Skeletal muscle tissue (tissue), 4 donors: Measurements from ENCODE around the gene GPBP1L1. TPM values are rescaled to one million over a fixed set of nuclear protein-coding genes. Genes with fewer than 3 reads are reported as not detected.
"Not testable (repeated sequence)": the region's sequence is repeated elsewhere in the genome, so short reads cannot be mapped to it uniquely, and the experiment has no call there.

ENCODE experiments used
- H3K27ac ChIP-seq: one replicate; pipeline ENCODE4 v1.7.0; 2013; ENCODE audit warnings: mild to moderate bottlenecking, low read depth, low read length, inconsistent platforms
- H3K27me3 ChIP-seq, 3 donors: one replicate each; pipeline ENCODE4 v1.7.0; 2013; ENCODE audit warnings: low read length in 3 of 3; ENCODE audit not compliant: control insufficient read depth in 3 of 3, insufficient read depth in 3 of 3
- H3K36me3 ChIP-seq, 3 donors: one replicate each; pipeline ENCODE4 v1.7.0; 2013; ENCODE audit warnings: low read length in 3 of 3; ENCODE audit not compliant: control insufficient read depth in 3 of 3, insufficient read depth in 3 of 3
- H3K4me1 ChIP-seq, 3 donors: one replicate each; pipeline ENCODE4 v1.7.0; 2013; ENCODE audit warnings: low read length in 3 of 3, mild to moderate bottlenecking in 3 of 3; ENCODE audit not compliant: control insufficient read depth in 3 of 3, insufficient read depth in 3 of 3
- H3K4me3 ChIP-seq, 3 donors: one replicate each; pipeline ENCODE4 v1.7.0; 2013; ENCODE audit warnings: low read length in 3 of 3
- H3K9ac ChIP-seq, 3 donors: one replicate each; pipeline ENCODE4 v1.7.0; 2013; ENCODE audit warnings: low read length in 3 of 3, mild to moderate bottlenecking in 3 of 3, moderate library complexity in 2 of 3, low read depth in 1 of 3
- H3K9me3 ChIP-seq, 3 donors: one replicate each; pipeline ENCODE4 v1.7.0; 2013; ENCODE audit warnings: low read length in 3 of 3; ENCODE audit not compliant: control insufficient read depth in 3 of 3
- total RNA-seq: library from RNA; depleted of rRNA; stranded (reverse); fragments of >200 nt; gene quantifications from one replicate; pipeline ENCODE4 v1.2.3, GENCODE V29; 2014
- donor health status: Osteomylitis.

GPBP1L1 gene
- total RNA-seq, 1 donor from 2014 or later: 69.9 TPM

DNA sequence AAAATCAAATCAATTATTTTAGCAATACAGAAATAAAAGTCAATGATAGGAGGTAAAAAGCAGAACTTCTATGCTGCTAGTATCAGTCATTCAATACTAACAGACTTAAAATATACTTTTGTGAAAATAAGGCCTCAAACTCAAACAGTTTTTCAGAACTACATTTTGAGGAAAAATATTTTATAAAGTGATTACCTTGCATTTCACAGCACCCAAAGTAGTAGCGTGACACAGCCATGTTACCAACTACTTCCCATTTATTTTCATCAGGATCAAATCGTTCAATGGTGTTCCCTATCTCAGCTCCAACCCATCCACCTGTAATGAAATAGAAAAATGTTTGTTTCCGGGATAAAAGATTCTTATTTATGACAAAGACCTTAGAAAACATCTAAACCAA lies 30.4 kb upstream of the GPBP1L1 start:
- no peaks in the 10 kb centered on the region for H3K4me1 ChIP-seq
- H3K4me3 ChIP-seq: no peak overlapping the region
- H3K9me3 ChIP-seq: no peaks in the 10 kb centered on the region
- peaks cover 5 to 15% (median 14%) of the 10 kb centered on the region in 3 donors for H3K36me3 ChIP-seq
- H3K27ac ChIP-seq: no peak overlapping the region
- H3K9ac ChIP-seq: no peak overlapping the region
- H3K27me3 ChIP-seq: no peaks in the 10 kb centered on the region

DNA sequence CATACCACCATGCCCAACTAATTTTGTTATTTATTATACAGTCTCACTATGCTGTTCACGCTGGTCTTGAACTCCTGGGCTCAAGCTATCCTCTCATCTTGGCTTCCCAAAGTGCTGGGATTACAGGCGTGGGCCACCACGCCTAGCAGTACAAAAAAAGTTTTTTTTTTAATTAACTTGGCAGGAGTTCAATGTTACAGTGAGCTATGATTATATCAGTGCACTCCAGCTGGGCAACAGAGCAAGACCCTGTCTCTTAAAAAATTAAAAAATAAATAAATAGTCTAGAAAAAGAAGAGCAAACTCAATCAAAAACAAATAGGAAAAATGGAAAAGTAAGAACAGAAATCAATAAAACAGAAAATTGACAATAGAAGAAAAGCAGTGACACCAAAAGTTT lies 27.4 kb upstream of the GPBP1L1 start:
- H3K4me3 ChIP-seq: no peak overlapping the region
- H3K27ac ChIP-seq: no peak overlapping the region
- H3K27me3 ChIP-seq: no peaks in the 10 kb centered on the region
- no peaks in the 10 kb centered on the region for H3K9me3 ChIP-seq
- H3K9ac ChIP-seq: no peak overlapping the region
- no peaks in the 10 kb centered on the region for H3K4me1 ChIP-seq
- peaks cover 5 to 18% (median 15%) of the 10 kb centered on the region in 3 donors for H3K36me3 ChIP-seq

DNA sequence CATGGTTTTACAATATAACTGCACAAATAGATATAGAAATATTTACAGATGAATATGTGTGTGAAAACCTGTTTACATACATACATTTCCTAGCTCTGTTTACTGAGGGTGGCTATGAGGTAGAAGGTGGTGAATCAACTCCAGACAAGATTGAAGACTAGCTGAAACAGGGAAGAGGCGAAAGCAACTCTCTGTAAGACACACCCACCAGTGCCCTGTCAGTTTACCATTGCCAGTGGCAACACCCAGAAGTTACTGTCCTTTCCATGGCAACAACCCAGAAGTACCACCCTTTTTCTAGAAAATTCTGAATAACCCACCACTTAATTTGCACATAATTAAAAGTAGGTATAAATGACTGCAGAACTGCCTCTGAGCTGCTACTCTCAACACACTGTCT lies 18.3 kb upstream of the GPBP1L1 start:
- Histone ChIP-seq H3K27me3 (no peaks in the 10 kb centered on the region), H3K9me3 (no peaks in the 10 kb centered on the region), H3K9ac (no peak overlapping the region), H3K4me1 (peaks cover 0 to 2% (median 0%) of the 10 kb centered on the region in 3 donors), H3K4me3 (no peak overlapping the region), H3K36me3 (peaks cover 0 to 5% (median 2%) of the 10 kb centered on the region in 3 donors), H3K27ac (no peak overlapping the region)

DNA sequence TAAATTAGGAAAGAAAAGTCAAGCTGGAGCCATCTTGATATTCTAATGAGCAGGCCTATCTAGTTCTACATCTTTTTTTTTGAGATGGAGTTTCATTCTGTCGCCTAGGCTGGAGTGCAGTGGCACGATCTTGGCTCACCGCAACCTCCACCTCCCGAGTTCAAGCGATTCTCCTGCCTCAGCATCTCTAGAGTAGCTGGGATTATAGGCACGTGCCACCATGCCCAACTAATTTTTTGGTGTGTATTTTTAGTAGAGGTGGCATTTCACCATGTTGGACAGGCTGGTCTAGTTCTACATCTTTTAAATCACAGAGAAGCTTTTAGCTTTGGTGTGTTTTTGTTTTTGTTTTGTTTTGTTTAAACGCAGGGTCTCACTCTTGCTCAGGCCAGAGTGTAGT lies 8.5 kb upstream of the GPBP1L1 start:
- no peaks in the 10 kb centered on the region for H3K9me3 ChIP-seq
- H3K27me3 ChIP-seq: no peaks in the 10 kb centered on the region
- peaks cover 0 to 3% (median 0%) of the 10 kb centered on the region in 3 donors for H3K4me1 ChIP-seq
- H3K9ac ChIP-seq: no peak overlapping the region
- H3K27ac ChIP-seq: no peak overlapping the region
- H3K4me3 ChIP-seq: no peak overlapping the region
- peaks cover 19 to 27% (median 26%) of the 10 kb centered on the region in 3 donors for H3K36me3 ChIP-seq

DNA sequence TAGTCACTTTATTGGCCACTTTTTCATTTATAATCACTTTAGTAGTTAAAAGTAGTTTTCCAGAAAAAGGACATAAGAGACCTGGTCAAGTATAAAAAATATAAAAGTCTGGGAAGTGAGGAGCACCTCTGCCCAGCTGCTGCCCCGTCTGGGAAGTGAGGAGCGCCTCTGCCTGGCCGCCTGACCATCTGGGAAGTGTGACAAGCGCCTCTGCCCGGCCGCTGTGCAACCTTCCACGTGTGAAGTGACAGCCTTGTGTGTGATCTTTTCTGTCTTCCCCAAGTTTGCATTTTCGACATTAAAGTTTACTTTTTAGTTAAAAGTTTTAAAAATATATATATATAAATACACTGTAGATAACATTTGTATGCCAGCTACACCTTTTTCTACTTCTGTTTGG lies 7.5 kb upstream of the GPBP1L1 start:
- not testable (repeated sequence) for H3K27me3 ChIP-seq, H3K27ac ChIP-seq, H3K9ac ChIP-seq, H3K4me3 ChIP-seq, H3K9me3 ChIP-seq
- Histone ChIP-seq H3K36me3 (peaks cover 18 to 27% (median 26%) of the 10 kb centered on the region in 3 donors), H3K4me1 (peaks cover 5 to 13% (median 5%) of the 10 kb centered on the region in 3 donors)

DNA sequence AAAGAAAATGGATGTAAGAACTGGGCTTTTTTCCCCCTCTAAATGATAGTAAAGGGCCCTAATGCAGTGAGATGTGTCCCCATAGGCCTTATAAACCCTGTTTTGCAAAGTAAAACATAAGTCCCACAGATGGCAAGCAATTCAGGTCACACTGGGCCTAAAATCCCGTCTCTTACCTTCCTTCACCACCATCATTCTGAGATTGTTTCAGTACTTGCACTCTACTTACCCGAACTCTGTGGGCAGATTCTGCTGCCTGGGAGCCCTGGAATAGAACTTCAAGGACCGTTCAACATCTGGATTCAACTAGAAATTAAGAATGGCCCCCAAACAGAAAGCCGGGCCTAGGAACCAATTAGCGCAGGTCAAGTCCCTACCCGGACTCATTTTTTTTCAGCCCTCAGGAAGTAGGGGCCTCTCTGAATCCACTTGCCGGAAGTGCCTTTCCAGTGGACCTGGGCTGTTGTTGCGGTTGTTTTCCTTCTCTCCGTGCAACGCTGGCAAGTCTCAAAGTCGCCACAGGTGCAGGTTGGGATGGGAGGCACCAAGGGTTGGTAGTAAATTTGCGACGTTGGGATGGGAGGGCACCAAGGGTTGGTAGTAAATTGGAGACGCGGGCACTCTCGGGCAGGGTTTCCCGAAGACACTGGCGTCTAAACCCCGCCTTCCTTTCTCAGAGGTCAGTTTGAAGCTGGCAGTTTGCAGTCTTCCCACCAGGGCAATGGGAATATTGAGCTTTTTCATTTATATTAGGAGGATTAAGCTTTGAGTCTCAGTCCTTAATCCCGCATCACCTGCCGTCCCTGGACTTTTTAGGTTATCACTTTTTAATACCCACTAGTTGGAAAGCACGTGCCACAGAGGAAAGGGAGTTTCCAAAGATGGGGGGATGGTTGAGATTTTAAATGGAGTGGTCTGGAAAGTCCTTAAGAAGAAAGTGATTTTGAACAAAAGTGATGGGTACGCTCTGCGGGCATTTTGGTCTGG lies 1.7 kb upstream of the GPBP1L1 start, which contains the start of gene TMEM69:
Gene TMEM69 (plus strand): TSS at position 428 of the 987 bp plus-strand sequence. CDS start 2,888 bp downstream, outside the sequence.
- H3K4me3 ChIP-seq: peak within 1 kb of the TSS; percentile 92 to 99 (median 95)
- peak within 1 kb of the TSS; percentile 95 to 100 (median 96) for H3K9ac ChIP-seq
- peaks cover 19 to 22% (median 20%) of the 10 kb centered on the region in 3 donors for H3K4me1 ChIP-seq
- peak within 1 kb of the TSS; percentile 99 for H3K27ac ChIP-seq
- H3K36me3 ChIP-seq: peaks cover 4 to 6% (median 4%) of the 10 kb centered on the region in 3 donors
- no peaks in the 10 kb centered on the region for H3K27me3 ChIP-seq
- H3K9me3 ChIP-seq: no peaks in the 10 kb centered on the region

DNA sequence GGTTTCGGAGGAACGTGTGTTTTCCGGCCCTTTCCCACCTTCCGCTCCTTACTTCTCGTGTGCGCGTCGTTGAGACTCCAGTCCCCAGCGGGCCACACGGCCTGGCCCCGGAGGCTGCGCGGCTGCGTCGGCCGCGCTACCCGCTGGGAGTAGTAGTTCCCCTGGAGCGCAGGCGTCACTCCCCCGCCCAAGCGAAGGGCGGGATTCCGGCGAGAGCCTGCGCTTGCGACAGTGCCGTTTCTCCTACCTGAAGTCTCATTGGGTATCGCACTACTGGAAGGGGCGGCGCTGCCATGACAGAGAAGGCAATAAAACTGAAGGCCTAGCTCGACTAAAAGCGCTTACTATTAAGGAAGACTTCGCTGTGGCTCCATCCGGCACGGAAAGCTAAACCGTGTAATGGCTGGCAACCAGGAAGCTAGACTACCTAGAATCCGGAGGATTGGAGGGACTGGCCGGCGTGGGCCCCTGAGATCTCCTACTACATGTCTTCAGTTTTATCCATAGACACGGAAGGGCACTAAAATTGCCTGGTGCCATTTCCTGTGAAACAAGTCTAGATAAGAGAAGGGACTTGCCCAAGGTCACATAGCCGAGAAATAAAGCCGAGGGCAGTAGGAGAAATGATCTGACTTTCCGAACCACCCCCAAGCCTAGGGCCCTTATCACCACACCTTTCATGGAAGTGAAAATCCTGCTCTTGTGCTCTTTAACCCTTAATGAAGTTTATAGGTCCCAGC lies 851 bp upstream of the GPBP1L1 start:
- peak overlapping the region; percentile 96 to 100 (median 99) for H3K9ac ChIP-seq
- H3K4me1 ChIP-seq: peaks cover 20 to 25% (median 25%) of the 10 kb centered on the region in 3 donors
- H3K4me3 ChIP-seq: peak overlapping the region; percentile 94 to 99 (median 98)
- H3K27me3 ChIP-seq: no peaks in the 10 kb centered on the region
- no peaks in the 10 kb centered on the region for H3K9me3 ChIP-seq
- peak overlapping the region; percentile 99 for H3K27ac ChIP-seq
- H3K36me3 ChIP-seq: peaks cover 0 to 4% (median 4%) of the 10 kb centered on the region in 3 donors

DNA sequence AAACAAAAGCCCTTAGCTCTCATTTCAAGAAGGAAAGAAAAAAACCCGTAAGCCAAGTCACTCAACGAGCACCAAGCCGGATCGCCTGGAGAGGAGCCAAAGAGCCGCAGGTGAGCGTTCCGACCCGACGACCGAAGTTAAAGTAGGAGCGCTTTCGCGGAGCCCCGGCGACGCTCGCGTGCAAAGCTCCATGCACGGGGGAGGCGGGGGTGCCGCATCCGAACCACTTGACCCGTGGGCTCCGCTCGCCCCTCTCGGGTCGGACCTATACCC lies 382 bp downstream of the GPBP1L1 start:
- H3K4me3 ChIP-seq: peak overlapping the region; percentile 94 to 99 (median 98)
- H3K9ac ChIP-seq: peak overlapping the region; percentile 96 to 100 (median 99)
- no peaks in the 10 kb centered on the region for H3K27me3 ChIP-seq
- peaks cover 0 to 2% (median 0%) of the 10 kb centered on the region in 3 donors for H3K36me3 ChIP-seq
- H3K9me3 ChIP-seq: no peaks in the 10 kb centered on the region
- H3K27ac ChIP-seq: peak overlapping the region; percentile 99
- peaks cover 30 to 37% (median 34%) of the 10 kb centered on the region in 3 donors for H3K4me1 ChIP-seq

DNA sequence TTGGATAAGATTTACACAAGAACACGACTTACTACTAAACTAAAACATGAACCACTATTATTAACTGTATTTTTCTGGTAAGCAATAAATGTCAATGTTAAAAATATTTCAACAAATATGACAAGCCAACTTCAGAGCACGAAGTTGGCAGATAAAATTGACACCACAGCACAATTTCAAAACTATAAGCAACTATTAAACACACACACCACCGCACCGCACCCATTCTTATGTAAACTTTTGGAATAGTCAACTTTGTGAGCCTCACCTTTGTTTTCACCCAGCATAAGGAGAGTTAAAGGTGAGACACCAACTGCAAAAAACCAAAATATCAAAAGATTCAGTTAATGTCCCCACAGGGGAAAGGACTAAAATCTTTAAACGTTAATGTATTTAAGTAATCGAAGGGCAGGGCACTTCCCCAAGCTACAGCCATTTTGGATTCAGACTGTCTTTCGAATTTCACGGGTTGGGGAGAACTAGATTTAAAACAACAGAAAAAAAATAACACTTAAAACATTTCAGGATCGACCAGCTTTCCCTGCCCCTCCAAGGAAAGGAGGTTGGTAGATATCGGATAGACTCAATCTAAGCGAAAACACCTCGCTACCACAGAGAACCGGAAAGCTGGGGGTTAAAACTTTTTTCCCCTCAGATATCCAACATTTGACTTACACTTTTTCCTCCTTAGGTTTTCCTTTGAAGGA lies 872 bp downstream of the GPBP1L1 start:
- H3K4me3 ChIP-seq: peak overlapping the region; percentile 94 to 99 (median 98)
- H3K9me3 ChIP-seq: no peaks in the 10 kb centered on the region
- H3K9ac ChIP-seq: peak overlapping the region; percentile 96 to 100 (median 99)
- peak overlapping the region; percentile 99 for H3K27ac ChIP-seq
- H3K4me1 ChIP-seq: peaks cover 35 to 42% (median 37%) of the 10 kb centered on the region in 3 donors
- no peaks in the 10 kb centered on the region for H3K36me3 ChIP-seq
- H3K27me3 ChIP-seq: no peaks in the 10 kb centered on the region
